GM12878 (cell line): ENCODE measurements around the gene EPB41. TPM values are rescaled to one million over a fixed set of nuclear protein-coding genes. Genes with fewer than 3 reads are reported as not detected.

Experiments used
- ATAC-seq: fragments of 200-7000 bp; cut with Tn5 transposase; 3 replicates; pipeline ENCODE4 v1.9.1; 2020; ENCODE audit warnings: mild to moderate bottlenecking, moderate library complexity
- BruUV-seq: library from RNA; stranded (reverse); fragments of 400-500 nt; replicated peaks from 2 replicates; lab custom pipeline; 2021; lab: Mats Ljungman, UMichigan
- CTCF ChIA-PET: fragments of 300-600 bp; sonication (Branson Sonifier 250); formaldehyde crosslinking; extraction: SDS; loops from one replicate; lab custom pipeline; 2021; ENCODE audit warnings: inconsistent platforms; lab: Yijun Ruan, JAX
- POLR2A ChIA-PET: fragments of 350-600 bp; formaldehyde crosslinking; extraction: SDS; loops from one replicate; lab custom pipeline; 2021; ENCODE audit warnings: inconsistent platforms; lab: Charles Lee
- RAD21 ChIA-PET: fragments of 300-600 bp; sonication (Branson Sonifier 250); formaldehyde crosslinking; loops from one replicate; lab custom pipeline; 2023; ENCODE audit warnings: antibody characterized with exemption; ENCODE audit not compliant: unreplicated experiment; lab: Charles Lee
- SMC1A ChIA-PET: fragments of 300-600 bp; sonication (Branson Sonifier 250); formaldehyde crosslinking; loops from one replicate; lab custom pipeline; 2023; ENCODE audit not compliant: unreplicated experiment, uncharacterized antibody; lab: Charles Lee
- DNase-seq: peaks from one replicate; pipeline ENCODE4 v3.0.0-alpha.2; 2011; ENCODE audit warnings: low read depth, low spot score
- FAIRE-seq: peaks from 3 replicates; lab custom pipeline; 2011; peaks lifted over from hg19 to GRCh38; lab: Jason Lieb, UNC
- H2AFZ ChIP-seq: 2 replicates; pipeline ENCODE4 v1.6.0; 2011; ENCODE audit warnings: low read depth, low read length, control low read depth; ENCODE audit not compliant: control insufficient read depth
- H3K27ac ChIP-seq: 2 replicates; pipeline ENCODE4 v1.5.1; 2011; ENCODE audit warnings: control low read depth; ENCODE audit not compliant: control insufficient read depth, insufficient read depth
- H3K27me3 ChIP-seq, 2 experiments: replicated peaks in 1 of 2; 2 replicates each; pipeline versions ENCODE4 v1.6.0 to v1.6.1; 2011; ENCODE audit warnings: low read length in 1 of 2; ENCODE audit not compliant: control insufficient read depth in 2 of 2, insufficient read depth in 2 of 2
- H3K36me3 ChIP-seq, 2 experiments: 2 replicates each; pipeline ENCODE4 v1.5.1; 2011; ENCODE audit warnings: low read length in 1 of 2; ENCODE audit not compliant: control insufficient read depth in 2 of 2, insufficient read depth in 2 of 2
- H3K4me1 ChIP-seq: 2 replicates; pipeline ENCODE4 v1.6.1; 2011; ENCODE audit warnings: mild to moderate bottlenecking, low read length, moderate library complexity, mixed read lengths; ENCODE audit not compliant: control insufficient read depth, insufficient read depth
- H3K4me2 ChIP-seq: 2 replicates; pipeline ENCODE4 v1.6.0; 2011; ENCODE audit warnings: control low read depth; ENCODE audit not compliant: control insufficient read depth, insufficient read depth
- H3K4me3 ChIP-seq: fragments of 200-600 bp; sonication (generic); 2 replicates; pipeline ENCODE4 v1.5.1; 2016
- H3K79me2 ChIP-seq: 2 replicates; pipeline ENCODE4 v1.6.0; 2011; ENCODE audit warnings: low read length; ENCODE audit not compliant: control insufficient read depth, insufficient read depth
- H3K9ac ChIP-seq: 2 replicates; pipeline ENCODE4 v1.8.0; 2011; ENCODE audit warnings: low read length, control low read depth, mixed read lengths; ENCODE audit not compliant: control insufficient read depth, insufficient read depth
- H3K9me3 ChIP-seq: replicated peaks from 3 replicates; pipeline ENCODE4 v1.5.1; 2011; ENCODE audit warnings: mild to moderate bottlenecking, low read length; ENCODE audit not compliant: control insufficient read depth, insufficient read depth
- H4K20me1 ChIP-seq: 2 replicates; pipeline ENCODE4 v1.6.0; 2011; ENCODE audit not compliant: control insufficient read depth, insufficient read depth
- CEBPB ChIP-seq, 2 experiments: fragments of 150-350 bp in 1 of 2; IDR thresholded peaks; 2 replicates each; pipeline ENCODE4 v1.6.1; 2012 to 2014; ENCODE audit warnings: low read depth in 2 of 2, low read length in 2 of 2, borderline replicate concordance in 1 of 2, inconsistent platforms in 1 of 2
- CREM ChIP-seq: IDR thresholded peaks from 2 replicates; pipeline ENCODE4 v1.6.1; 2014; ENCODE audit warnings: antibody characterized with exemption, low read depth
- FOS ChIP-seq: IDR thresholded peaks from 3 replicates; pipeline ENCODE4 v1.6.1; 2011; ENCODE audit warnings: borderline replicate concordance; ENCODE audit not compliant: insufficient read length; ENCODE audit errors: extremely low read depth
- GABPA ChIP-seq: IDR thresholded peaks from 2 replicates; pipeline ENCODE4 v1.6.1; 2014; ENCODE audit warnings: antibody characterized with exemption, low read depth, mild to moderate bottlenecking, inconsistent platforms
- GATAD2B ChIP-seq: fragments of 450-650 bp; conservative IDR thresholded peaks from 2 replicates; pipeline ENCODE4 v1.6.1; 2017; ENCODE audit warnings: low read depth, mild to moderate bottlenecking, moderate library complexity
- JUND ChIP-seq: IDR thresholded peaks from 2 replicates; pipeline ENCODE4 v1.6.1; 2012; ENCODE audit warnings: low read depth, mild to moderate bottlenecking, low read length, improper control_type of control experiment, moderate library complexity
- MEF2B ChIP-seq: fragments of 450-650 bp; IDR thresholded peaks from 2 replicates; pipeline ENCODE4 v1.6.1; 2018; ENCODE audit warnings: mild to moderate bottlenecking, moderate library complexity; ENCODE audit not compliant: partially characterized antibody, poor library complexity, severe bottlenecking
- MLLT1 ChIP-seq: fragments of 450-650 bp; IDR thresholded peaks from 2 replicates; pipeline ENCODE4 v1.6.1; 2016; ENCODE audit warnings: mild to moderate bottlenecking
- MYC ChIP-seq: IDR thresholded peaks from 2 replicates; pipeline ENCODE4 v1.6.1; 2011; ENCODE audit warnings: mild to moderate bottlenecking, low read length, moderate library complexity, inconsistent platforms; ENCODE audit not compliant: insufficient read depth, insufficient replicate concordance, insufficient read length, severe bottlenecking
- NBN ChIP-seq: fragments of 450-650 bp; IDR thresholded peaks from 2 replicates; pipeline ENCODE4 v1.6.1; 2016
- NFXL1 ChIP-seq: fragments of 450-650 bp; IDR thresholded peaks from 2 replicates; pipeline ENCODE4 v1.6.1; 2017; ENCODE audit warnings: antibody characterized with exemption, mild to moderate bottlenecking, borderline replicate concordance
- NRF1 ChIP-seq: conservative IDR thresholded peaks from 2 replicates; pipeline ENCODE4 v1.6.1; 2011; ENCODE audit warnings: mild to moderate bottlenecking, low read depth, low read length, improper control_type of control experiment
- RAD51 ChIP-seq: fragments of 450-650 bp; IDR thresholded peaks from 2 replicates; pipeline ENCODE4 v1.6.1; 2016; ENCODE audit warnings: moderate library complexity, mild to moderate bottlenecking, inconsistent platforms
- RELA ChIP-seq: fragments of 450-650 bp; IDR thresholded peaks from 2 replicates; pipeline ENCODE4 v1.8.0; 2014; ENCODE audit warnings: borderline replicate concordance; ENCODE audit not compliant: partially characterized antibody
- ZNF24 ChIP-seq: fragments of 450-650 bp; IDR thresholded peaks from 2 replicates; pipeline ENCODE4 v1.6.1; 2017; ENCODE audit warnings: antibody characterized with exemption, mild to moderate bottlenecking
- ZSCAN29 ChIP-seq: fragments of 450-650 bp; IDR thresholded peaks from 2 replicates; pipeline ENCODE4 v1.6.1; 2017; ENCODE audit warnings: mild to moderate bottlenecking, moderate library complexity
- WGBS: methylation state at CpG from one replicate; pipeline ENCODE4 v1.1.6; 2016; ENCODE audit warnings: low lambda C conversion rate; ENCODE audit not compliant: insufficient replicate concordance, insufficient coverage; ENCODE audit errors: missing lambda C conversion rate; 5-methylcytosine and 5-hydroxymethylcytosine counted together
- in situ Hi-C: fragments of 300-500 bp; cut with MboI; formaldehyde crosslinking; loops from 9 replicates; pipeline ENCODE4 v1.14.3; 2018; ENCODE audit warnings: mixed read lengths
- intact Hi-C: fragments of 100-400 bp; cut with micrococcal nuclease; formaldehyde crosslinking; loops from one replicate; pipeline ENCODE4 v1.14.2; 2022; ENCODE audit not compliant: unreplicated experiment
- polyA plus RNA-seq, 11 experiments: library from polyadenylated mRNA; depleted of rRNA in 4 of 11; unstranded in 6 of 11; stranded (reverse) in 5 of 11; fragments of >200 nt; fragmentation: Nextera tagmentation in 4 of 11; fragmentation: Illumina TruSeq in 1 of 11; extraction: Ambion mirVana in 4 of 11; extraction: Trizol in 1 of 11; gene quantifications; 1 replicate in 1 of 11; 2 replicates in 10 of 11; pipeline versions ENCODE4 v1.2.1 to v1.2.3, GENCODE V29; 2011 to 2016; ENCODE audit warnings: inconsistent platforms in 2 of 11, missing spikeins in 2 of 11, low read depth in 1 of 11
- total RNA-seq, 4 experiments: library from RNA; depleted of rRNA in 3 of 4; stranded (reverse); fragments of >200 nt in 3 of 4; fragmentation: Illumina TruSeq in 1 of 4; extraction: Trizol in 1 of 4; gene quantifications; 2 replicates each; pipeline versions ENCODE4 v1.2.1 to v1.2.3, GENCODE V29; 2013 to 2021
- TF ChIP-seq, protein P1 (sequence below): IDR thresholded peaks from 2 replicates; pipeline ENCODE4 v1.6.1; 2012; ENCODE audit warnings: low read depth, low read length, improper control_type of control experiment

EPB41 gene
- total and polyA plus RNA-seq, 10 of the 15 experiments (the other 5 are each of a cell fraction or from before 2014, with no cell fraction given): 1.1 to 77.6 (median 58.8) TPM

DNA sequence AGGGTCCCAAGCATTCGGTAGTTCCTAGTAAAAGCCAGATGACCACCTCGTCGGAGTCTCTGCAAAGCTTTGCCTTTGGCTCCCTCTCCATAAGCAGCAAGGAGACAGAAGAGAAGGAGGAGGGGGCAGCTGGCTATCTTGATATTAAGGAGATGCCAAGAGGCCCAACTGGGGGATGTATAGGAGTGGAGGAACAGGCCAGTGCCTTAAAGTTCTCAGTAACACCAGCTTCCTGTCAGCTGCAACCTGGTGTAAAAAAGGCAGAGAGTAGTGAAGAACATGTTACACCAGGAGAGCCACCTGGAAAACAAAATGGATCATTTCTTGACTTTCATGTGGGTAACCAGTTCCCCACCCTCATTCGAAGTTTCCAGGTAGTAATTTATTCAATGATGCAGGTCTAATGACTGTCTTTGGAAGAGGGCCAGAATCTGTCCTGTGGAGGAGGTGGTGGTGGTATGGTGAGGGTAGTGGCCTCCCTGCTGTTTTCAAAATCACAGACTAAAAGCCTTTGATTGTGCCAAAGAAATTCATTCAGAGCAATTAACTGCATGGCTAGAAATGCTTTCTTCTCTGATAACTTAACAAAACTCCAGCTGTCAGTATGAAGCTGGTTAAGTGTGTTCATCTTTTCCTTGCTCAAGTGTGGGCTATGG lies 182.0 kb downstream of the EPB41 start:
- ChIA-PET CTCF (no interaction called here), POLR2A (no interaction called here), RAD21 (interaction anchor here (1.4 kb wide), 1 partner anchor 106 kb away, joined by 3 read pairs; no protein-coding TSS in a partner anchor), SMC1A (no interaction called here)
- Histone ChIP-seq H3K27me3 (no peaks in the 10 kb centered on the region), H3K4me1 (no peaks in the 10 kb centered on the region), H3K9me3 (no peaks in the 10 kb centered on the region), H3K4me3 (no peak overlapping the region), H3K79me2 (no peaks in the 10 kb centered on the region), H4K20me1 (no peaks in the 10 kb centered on the region), H3K36me3 (no peaks in the 10 kb centered on the region; a peak in 1 of 4 replicates), H3K4me2 (no peak overlapping the region), H2AFZ (no peak overlapping the region), H3K27ac (no peak overlapping the region), H3K9ac (no peak overlapping the region)
- intact Hi-C loops: no loop called here
- 75% methylated on average over 4 of the region's 4 CpGs for WGBS
- no TSS peak for BruUV-seq
- TF ChIP-seq ZNF24 (no peak), MYC (no peak)
- ATAC-seq (no peak), DNase-seq (no peak), FAIRE-seq (no peak)
- in situ Hi-C loops: no loop called here

- no peaks in the 10 kb centered on the region; a peak in 1 of 4 replicates for H3K36me3 ChIP-seq
- DNase-seq (no peak), ATAC-seq (no peak), FAIRE-seq (no peak)
- H3K4me2 ChIP-seq: no peak overlapping the region
- no peaks in the 10 kb centered on the region for H3K79me2 ChIP-seq
- WGBS: 77% methylated on average over 4 of the region's 4 CpGs
- no peaks in the 10 kb centered on the region for H3K27me3 ChIP-seq
- no peak overlapping the region for H3K4me3 ChIP-seq
- no peak overlapping the region for H3K9ac ChIP-seq
- H3K4me1 ChIP-seq: no peaks in the 10 kb centered on the region
- ChIA-PET SMC1A (interaction anchor here (1.0 kb wide), 1 partner anchor 521 kb away, joined by 4 read pairs; no protein-coding TSS in a partner anchor), RAD21 (no interaction called here), CTCF (no interaction called here), POLR2A (no interaction called here)
- BruUV-seq: no TSS peak
- H2AFZ ChIP-seq: no peak overlapping the region
- H3K27ac ChIP-seq: no peak overlapping the region
- in situ Hi-C loops (no loop called here), intact Hi-C loops (no loop called here)
- H4K20me1 ChIP-seq: no peaks in the 10 kb centered on the region
- no peaks in the 10 kb centered on the region for H3K9me3 ChIP-seq
- no peak for TF ChIP-seq CEBPB (IDR thresholded peaks at IDR 0.05; ENCODE audit: borderline replicate concordance in 1 of 2, low read depth in 2 of 2, low read length in 2 of 2)
- no peak for TF ChIP-seq MEF2B
- TF ChIP-seq ZNF24: no peak
- TF ChIP-seq GATAD2B: no peak
- TF ChIP-seq FOS: no peak
- no peak for TF ChIP-seq ZSCAN29
- TF ChIP-seq MLLT1: no peak
- TF ChIP-seq JUND: no peak
- TF ChIP-seq RAD51: no peak
- TF ChIP-seq NBN: no peak
- TF ChIP-seq GABPA: no peak
- TF ChIP-seq CREM: no peak
- no peak for TF ChIP-seq RELA
- TF ChIP-seq, protein P1, sequence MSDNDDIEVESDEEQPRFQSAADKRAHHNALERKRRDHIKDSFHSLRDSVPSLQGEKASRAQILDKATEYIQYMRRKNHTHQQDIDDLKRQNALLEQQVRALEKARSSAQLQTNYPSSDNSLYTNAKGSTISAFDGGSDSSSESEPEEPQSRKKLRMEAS: no peak
- no peak for TF ChIP-seq NRF1
- TF ChIP-seq NFXL1: no peak
Observed at GRCh38 chr1:29099286-29099685, 184.9 kb downstream of the EPB41 start.
